ENCODE results near the gene NCOA6.

NCOA6 gene

GRCh38 chr20:34704177-34705007, 121.1 kb downstream of the NCOA6 start, which contains the start of gene TP53INP2:
Gene TP53INP2, plus strand, starts transcription at chr20:34704344. Its CDS starts 4,396 bp downstream, at chr20:34708740.
- Histone ChIP-seq H3K4me3 (ENCODE audit: low read depth, low read length, poor library complexity, severe bottlenecking) (peak within 1 kb of the TSS; percentile 80), H4K20me1 (ENCODE audit: insufficient read depth, low read length) (no peaks in the 10 kb centered on the region), H3K27me3 (ENCODE audit: insufficient read depth, low read length) (no peaks in the 10 kb centered on the region), H3K27ac (ENCODE audit: low read depth, low read length, poor library complexity, severe bottlenecking) (peak within 1 kb of the TSS; percentile 62), H3K9ac (ENCODE audit: low read length) (peak within 1 kb of the TSS; percentile 74), H3F3A (ENCODE audit: insufficient read depth, low read length) (no peaks in the 10 kb centered on the region), H3K4me2 (ENCODE audit: low read length) (peak within 1 kb of the TSS; percentile 92), H3K4me1 (ENCODE audit: insufficient read depth, low read length, severe bottlenecking) (peaks cover 22% of the 10 kb centered on the region), H3K9me3 (ENCODE audit: low read length) (no peaks in the 10 kb centered on the region), H2AFZ (ENCODE audit: low read length) (peak within 1 kb of the TSS; percentile 75; the same call in 1 of the 2 replicates), H3K36me3 (ENCODE audit: insufficient read depth, low read length) (no peaks in the 10 kb centered on the region), H3K9me2 (ENCODE audit: low read depth, low read length) (no peaks in the 10 kb centered on the region), H3K79me2 (ENCODE audit: insufficient read depth, low read length) (no peaks in the 10 kb centered on the region)
- TF ChIP-seq EZH2 (IDR thresholded peaks at IDR 0.05; ENCODE audit: borderline replicate concordance, low read length) (no peak), CTCF (IDR thresholded peaks at IDR 0.05; ENCODE audit: low read length) (no peak)

GRCh38 chr20:34703424-34704176, 121.9 kb downstream of the NCOA6 start:
- Histone ChIP-seq H3K4me1 (ENCODE audit: insufficient read depth, low read length, severe bottlenecking) (peaks cover 19% of the 10 kb centered on the region), H3K27ac (ENCODE audit: low read depth, low read length, poor library complexity, severe bottlenecking) (no peak overlapping the region)
- TF ChIP-seq CTCF (IDR thresholded peaks at IDR 0.05; ENCODE audit: low read length) (no peak), EZH2 (IDR thresholded peaks at IDR 0.05; ENCODE audit: borderline replicate concordance, low read length) (no peak)

GRCh38 chr20:34703061-34703423, 122.4 kb downstream of the NCOA6 start:
- H3K9ac ChIP-seq (ENCODE audit: low read length) = no peak overlapping the region

More at GRCh38 chr20:34703424-34704176, 121.9 kb downstream of the NCOA6 start:
- no peaks in the 10 kb centered on the region for H3K9me3 ChIP-seq (ENCODE audit: low read length)
- no peaks in the 10 kb centered on the region for H4K20me1 ChIP-seq (ENCODE audit: insufficient read depth, low read length)
- peak overlapping the region; percentile 62; the same call in 1 of the 2 replicates for H2AFZ ChIP-seq (ENCODE audit: low read length)
- H3K79me2 ChIP-seq (ENCODE audit: insufficient read depth, low read length) = no peaks in the 10 kb centered on the region
- peak overlapping the region; percentile 80 for H3K4me3 ChIP-seq (ENCODE audit: low read depth, low read length, poor library complexity, severe bottlenecking)
- no peaks in the 10 kb centered on the region for H3K36me3 ChIP-seq (ENCODE audit: insufficient read depth, low read length)
- peak overlapping the region; percentile 92 for H3K4me2 ChIP-seq (ENCODE audit: low read length)
- H3K9me2 ChIP-seq (ENCODE audit: low read depth, low read length) = no peaks in the 10 kb centered on the region
- peak overlapping the region; percentile 74 for H3K9ac ChIP-seq (ENCODE audit: low read length)
- no peaks in the 10 kb centered on the region for H3F3A ChIP-seq (ENCODE audit: insufficient read depth, low read length)
- H3K27me3 ChIP-seq (ENCODE audit: insufficient read depth, low read length) = no peaks in the 10 kb centered on the region

More at GRCh38 chr20:34703061-34703423, 122.4 kb downstream of the NCOA6 start:
- Histone ChIP-seq H4K20me1 (ENCODE audit: insufficient read depth, low read length) (no peaks in the 10 kb centered on the region), H3K36me3 (ENCODE audit: insufficient read depth, low read length) (no peaks in the 10 kb centered on the region), H3K4me1 (ENCODE audit: insufficient read depth, low read length, severe bottlenecking) (peaks cover 18% of the 10 kb centered on the region), H2AFZ (ENCODE audit: low read length) (no peak overlapping the region), H3K4me2 (ENCODE audit: low read length) (peak overlapping the region; percentile 92; the same call in 1 of the 2 replicates), H3K9me2 (ENCODE audit: low read depth, low read length) (no peaks in the 10 kb centered on the region), H3K27ac (ENCODE audit: low read depth, low read length, poor library complexity, severe bottlenecking) (no peak overlapping the region), H3K79me2 (ENCODE audit: insufficient read depth, low read length) (no peaks in the 10 kb centered on the region), H3K9me3 (ENCODE audit: low read length) (no peaks in the 10 kb centered on the region), H3K4me3 (ENCODE audit: low read depth, low read length, poor library complexity, severe bottlenecking) (peak overlapping the region; percentile 80), H3F3A (ENCODE audit: insufficient read depth, low read length) (no peaks in the 10 kb centered on the region), H3K27me3 (ENCODE audit: insufficient read depth, low read length) (no peaks in the 10 kb centered on the region)
- no peak for TF ChIP-seq EZH2 (IDR thresholded peaks at IDR 0.05; ENCODE audit: borderline replicate concordance, low read length)
